Stimulated activated CD8-positive, alpha-beta memory T cell treated with anti-CD3 and anti-CD28 coated beads, Interleukin-15, amount 100 ng/mL, for 4 hours (primary cell): Measurements from ENCODE around the gene CTRL.

Experiments
- DNase-seq, 2 donors: peaks; one replicate each; pipeline ENCODE4 v3.0.0-alpha.2; 2020; ENCODE audit warnings: low read depth in 2 of 2

Gene CTRL

GRCh38 chr16:67963292-67963661 is 31.6 kb upstream of the CTRL start:
- DNase-seq = no peak

- no peak for DNase-seq
Observed at GRCh38 chr16:67962135-67962534, 30.5 kb upstream of the CTRL start.

GRCh38 chr16:67961551-67961957 is 29.9 kb upstream of the CTRL start:
- no peak for DNase-seq

- no peak for DNase-seq
Observed at GRCh38 chr16:67959536-67960329, 28.1 kb upstream of the CTRL start.

- DNase-seq = no peak
Observed at GRCh38 chr16:67957622-67958021, 26.0 kb upstream of the CTRL start.

- no peak for DNase-seq
Observed at GRCh38 chr16:67954421-67955196, 22.9 kb upstream of the CTRL start.

- DNase-seq = no peak
Observed at GRCh38 chr16:67953641-67954375, 22.1 kb upstream of the CTRL start.

GRCh38 chr16:67951485-67951884 is 19.8 kb upstream of the CTRL start:
- no peak for DNase-seq

- no peak for DNase-seq
Observed at GRCh38 chr16:67950335-67950843, 18.7 kb upstream of the CTRL start.

- no peak for DNase-seq
Observed at GRCh38 chr16:67949645-67950044, 18.0 kb upstream of the CTRL start.

- no peak for DNase-seq
Observed at GRCh38 chr16:67948015-67948414, 16.4 kb upstream of the CTRL start.

GRCh38 chr16:67946966-67947558 is 15.4 kb upstream of the CTRL start:
- DNase-seq = no peak

GRCh38 chr16:67946128-67946569 is 14.5 kb upstream of the CTRL start:
- DNase-seq = no peak

- DNase-seq = no peak
Observed at GRCh38 chr16:67945392-67945933, 13.8 kb upstream of the CTRL start.

- no peak for DNase-seq
Observed at GRCh38 chr16:67944690-67945391, 13.2 kb upstream of the CTRL start.

GRCh38 chr16:67943619-67944504 is 12.2 kb upstream of the CTRL start, which contains the start of gene LCAT:
LCAT (minus strand) TSS chr16:67944120; CDS start chr16:67944101, 19 bp downstream.
- no peak for DNase-seq

- DNase-seq = no peak
Observed at GRCh38 chr16:67943256-67943618, 11.6 kb upstream of the CTRL start.

GRCh38 chr16:67942510-67943255 is 11.0 kb upstream of the CTRL start:
- DNase-seq = no peak

GRCh38 chr16:67942200-67942509 is 10.5 kb upstream of the CTRL start:
- DNase-seq = no peak
